Spleen (tissue), 11 donors: ENCODE data around the gene FLVCR2. TPM values are rescaled to one million over a fixed set of nuclear protein-coding genes. Genes with fewer than 3 reads are reported as not detected.

Experiments used
- DNase-seq: peaks from one replicate; pipeline ENCODE4 v3.0.0-alpha.2; 2020
- H3K27ac ChIP-seq, 8 donors: fragments of 200-600 bp; sonication (generic) in 7 of 8; 1 replicate in 4 of 8; 2 replicates in 4 of 8; pipeline versions ENCODE4 v1.5.0 to v1.8.0; 2016 to 2021; ENCODE audit warnings: inconsistent platforms in 4 of 8, mild to moderate bottlenecking in 4 of 8, moderate library complexity in 1 of 8
- H3K27me3 ChIP-seq, 7 donors: fragments of 200-600 bp; sonication (generic) in 6 of 7; replicated peaks in 1 of 7; 1 replicate in 4 of 7; 2 replicates in 3 of 7; pipeline versions ENCODE4 v1.5.0 to v1.8.0; 2016 to 2021; ENCODE audit warnings: inconsistent platforms in 3 of 7, mild to moderate bottlenecking in 1 of 7
- H3K36me3 ChIP-seq, 6 donors: fragments of 200-600 bp; sonication (generic) in 5 of 6; 1 replicate in 4 of 6; 2 replicates in 2 of 6; pipeline versions ENCODE4 v1.5.0 to v1.8.0; 2016 to 2021; ENCODE audit warnings: inconsistent platforms in 2 of 6
- H3K4me1 ChIP-seq, 6 donors: fragments of 200-600 bp; sonication (generic) in 5 of 6; 1 replicate in 3 of 6; 2 replicates in 3 of 6; pipeline versions ENCODE4 v1.5.0 to v1.8.0; 2016 to 2021; ENCODE audit warnings: inconsistent platforms in 3 of 6
- H3K4me3 ChIP-seq, 8 donors: fragments of 200-600 bp; sonication (generic) in 7 of 8; 1 replicate in 4 of 8; 2 replicates in 4 of 8; pipeline versions ENCODE4 v1.5.0 to v1.8.0; 2016 to 2021; ENCODE audit warnings: inconsistent platforms in 4 of 8, mild to moderate bottlenecking in 4 of 8, moderate library complexity in 2 of 8
- H3K9me3 ChIP-seq, 8 donors: fragments of 200-600 bp; sonication (generic) in 7 of 8; 1 replicate in 4 of 8; 2 replicates in 4 of 8; pipeline versions ENCODE4 v1.5.0 to v1.8.0; 2016 to 2021; ENCODE audit warnings: inconsistent platforms in 4 of 8
- CTCF ChIP-seq, 11 experiments: fragments of 200-600 bp in 7 of 11; fragments of 450-650 bp in 4 of 11; sonication (generic) in 4 of 11; IDR thresholded peaks in 8 of 11; conservative IDR thresholded peaks in 3 of 11; 1 replicate in 7 of 11; 2 replicates in 4 of 11; pipeline versions ENCODE4 v1.4.0 to v1.8.0; 2016 to 2021; ENCODE audit warnings: antibody characterized with exemption in 11 of 11, inconsistent platforms in 4 of 11, mild to moderate bottlenecking in 1 of 11
- POLR2A ChIP-seq, 3 donors: fragments of 450-650 bp; IDR thresholded peaks; one replicate each; pipeline ENCODE4 v1.5.1; 2017; ENCODE audit warnings: antibody characterized with exemption in 3 of 3, mild to moderate bottlenecking in 1 of 3
- POLR2AphosphoS5 ChIP-seq, 3 donors: sonication (generic); formaldehyde crosslinking; IDR thresholded peaks; one replicate each; pipeline ENCODE4 v1.5.1; 2017; ENCODE audit warnings: antibody characterized with exemption in 3 of 3
- WGBS, 5 donors: extraction: QIAGEN DNeasy Blood & Tissue Kit in 3 of 5; methylation state at CpG; one replicate each; pipeline versions ENCODE4 v1.1.5 to v1.1.7; 2013 to 2018; 5-methylcytosine and 5-hydroxymethylcytosine counted together
- intact Hi-C: fragments of 100-400 bp; cut with DNase I; formaldehyde crosslinking; loops from one replicate; pipeline ENCODE4 v1.15.0; 2023; ENCODE audit warnings: low total_unique reads
- polyA plus RNA-seq, 3 donors: library from polyadenylated mRNA; stranded (reverse); fragments of 200-250 nt; gene quantifications; one replicate each; pipeline ENCODE4 v1.2.1, GENCODE V29; 2013
- total RNA-seq, 7 donors: library from RNA; depleted of rRNA in 3 of 7; stranded (reverse); fragments of >200 nt in 3 of 7; fragmentation: NEBNext Ultra II Directional in 4 of 7; extraction: Animal tissue kit (Norgen Biotek cat#: 25700) in 4 of 7; gene quantifications; one replicate each; pipeline versions ENCODE4 v1.1.0 to v1.2.1, GENCODE V29; 2016 to 2021
- donor health status: healthy with polysubstance abuse.
- donor health status: DM: no; HTN: no; CAD: no; lungs with moderate emphysema.
- donor health status: DM: no; HTN: no; CAD: no.
- donor health status: Bipolar disorder and iron deficiency.
- donor health status: healthy.
- donor health status: DM: no; HTN: no; CAD: no.
- donor health status: DM: yes; HTN: yes; CAD: no.

Gene FLVCR2
- total and polyA plus RNA-seq, 10 donors: 4.8 to 47.9 (median 30.2) TPM

GRCh38 chr14:75648066-75648838, 69.8 kb downstream of the FLVCR2 start:
- DNase-seq: no peak
- peaks cover 0 to 95% (median 39%) of the 10 kb centered on the region in 6 donors for H3K36me3 ChIP-seq
- intact Hi-C loops: no loop called here
- no peaks in the 10 kb centered on the region for H3K27me3 ChIP-seq
- WGBS, 5 donors: 68 to 89% (median 89%) methylated on average over 9 of the region's 9 CpGs
- H3K27ac ChIP-seq: peak overlapping the region in 1 of 8 donors; percentile 18
- no peaks in the 10 kb centered on the region for H3K9me3 ChIP-seq
- peaks cover 0 to 9% (median 3%) of the 10 kb centered on the region in 6 donors for H3K4me1 ChIP-seq
- TF ChIP-seq POLR2AphosphoS5 (IDR thresholded peaks at IDR 0.05) (peak in 1 of 3 donors; percentile 61), POLR2A (IDR thresholded peaks at IDR 0.05) (no peak)
- no peak overlapping the region for H3K4me3 ChIP-seq

DNA sequence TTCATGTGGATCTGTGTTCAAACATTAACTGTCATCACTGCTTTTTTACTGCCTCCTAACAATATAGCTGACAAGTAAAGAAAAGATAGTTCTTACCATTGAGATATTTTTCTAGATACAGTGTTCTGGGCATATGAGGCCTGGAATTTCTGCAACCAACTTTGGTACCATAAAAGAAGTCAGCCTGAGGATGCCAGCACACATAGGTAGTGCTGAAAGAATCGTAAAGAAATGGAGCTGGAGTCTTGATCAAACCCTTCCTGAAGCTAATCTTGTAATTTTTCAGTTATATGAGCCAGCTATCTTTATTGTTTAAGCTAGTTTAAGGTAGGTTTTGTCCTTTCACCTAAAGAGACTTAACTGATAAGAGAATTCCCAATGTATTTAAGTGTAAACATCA, 70.9 kb downstream of the FLVCR2 start:
- H3K4me1 ChIP-seq: peaks cover 3 to 17% (median 7%) of the 10 kb centered on the region in 6 donors
- H3K27ac ChIP-seq: no peak overlapping the region
- no peaks in the 10 kb centered on the region for H3K27me3 ChIP-seq
- TF ChIP-seq CTCF (IDR thresholded peaks at IDR 0.05 in 8 of 11, conservative IDR thresholded peaks at IDR 0.05 in 3 of 11) (no peak), POLR2AphosphoS5 (IDR thresholded peaks at IDR 0.05) (no peak), POLR2A (IDR thresholded peaks at IDR 0.05) (no peak)
- 91 to 100% (median 97%) methylated on average over 1 of the region's 1 CpG for WGBS, 5 donors
- DNase-seq: no peak
- H3K36me3 ChIP-seq: peaks cover 0 to 91% (median 40%) of the 10 kb centered on the region in 6 donors
- H3K4me3 ChIP-seq: no peak overlapping the region
- no peaks in the 10 kb centered on the region for H3K9me3 ChIP-seq
- intact Hi-C loops: no loop called here

DNA sequence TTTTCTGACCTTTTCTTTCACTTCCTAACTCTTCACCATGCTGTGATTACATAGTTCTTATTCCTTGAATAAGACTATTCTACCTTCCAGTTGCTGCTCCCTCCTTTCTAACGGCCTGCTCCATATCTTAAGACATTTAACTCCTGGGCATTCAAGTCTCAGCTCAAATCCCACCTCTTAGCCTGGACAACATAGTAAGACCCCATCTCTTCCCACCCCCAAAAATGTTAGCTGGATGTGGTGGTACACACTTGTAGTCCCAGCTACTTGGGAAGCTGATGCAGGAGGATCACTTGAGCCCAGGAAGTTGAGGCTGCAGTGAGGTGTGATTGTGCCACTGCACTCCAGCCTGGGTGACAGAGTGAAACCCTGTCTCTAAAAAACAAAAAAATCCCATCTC, 71.4 kb downstream of the FLVCR2 start:
- Histone ChIP-seq H3K9me3 (no peaks in the 10 kb centered on the region), H3K4me3 (no peak overlapping the region), H3K4me1 (peaks cover 3 to 18% (median 7%) of the 10 kb centered on the region in 6 donors), H3K27me3 (no peaks in the 10 kb centered on the region), H3K27ac (no peak overlapping the region), H3K36me3 (peaks cover 0 to 92% (median 43%) of the 10 kb centered on the region in 6 donors)
- WGBS, 5 donors: 92 to 100% (median 96%) methylated on average over 1 of the region's 1 CpG
- no peak for TF ChIP-seq CTCF (IDR thresholded peaks at IDR 0.05 in 8 of 11, conservative IDR thresholded peaks at IDR 0.05 in 3 of 11)
- TF ChIP-seq POLR2A (IDR thresholded peaks at IDR 0.05): no peak
- intact Hi-C loops: loop anchor here (10.0 kb wide), 1 partner anchor 345 kb away; no protein-coding TSS in a partner anchor
- no peak for DNase-seq

GRCh38 chr14:75650253-75651058, 72.0 kb downstream of the FLVCR2 start:
- DNase-seq: no peak
- Histone ChIP-seq H3K4me1 (peaks cover 3 to 18% (median 7%) of the 10 kb centered on the region in 6 donors), H3K27me3 (no peaks in the 10 kb centered on the region), H3K9me3 (no peaks in the 10 kb centered on the region), H3K4me3 (no peak overlapping the region), H3K27ac (no peak overlapping the region), H3K36me3 (peaks cover 0 to 94% (median 46%) of the 10 kb centered on the region in 6 donors)
- 92 to 97% (median 95%) methylated on average over 5 of the region's 5 CpGs for WGBS, 5 donors
- intact Hi-C loops: loop anchor here (10.0 kb wide), 1 partner anchor 346 kb away; no protein-coding TSS in a partner anchor
- no peak for TF ChIP-seq CTCF (IDR thresholded peaks at IDR 0.05 in 8 of 11, conservative IDR thresholded peaks at IDR 0.05 in 3 of 11)
- no peak for TF ChIP-seq POLR2A (IDR thresholded peaks at IDR 0.05)
- TF ChIP-seq POLR2AphosphoS5 (IDR thresholded peaks at IDR 0.05): no peak
